GM12875 (cell line): Measurements from ENCODE around the gene IFIT2.

Experiments used
- H3K4me3 ChIP-seq: one replicate; pipeline ENCODE4 v1.5.1; 2011; ENCODE audit warnings: low read depth, low read length, control low read depth
- CTCF ChIP-seq: IDR thresholded peaks from 2 replicates; pipeline ENCODE4 v1.5.1; 2011; ENCODE audit warnings: low read depth, mild to moderate bottlenecking, control low read depth, inconsistent platforms, low read length, moderate library complexity, borderline replicate concordance; ENCODE audit not compliant: insufficient read depth

Gene IFIT2

GRCh38 chr10:89337484-89337883, 35.6 kb downstream of the IFIT2 start:
- no peak overlapping the region for H3K4me3 ChIP-seq
- TF ChIP-seq CTCF, result no peak

GRCh38 chr10:89338713-89339112, 36.9 kb downstream of the IFIT2 start:
- TF ChIP-seq CTCF, result no peak
- no peak overlapping the region for H3K4me3 ChIP-seq

DNA sequence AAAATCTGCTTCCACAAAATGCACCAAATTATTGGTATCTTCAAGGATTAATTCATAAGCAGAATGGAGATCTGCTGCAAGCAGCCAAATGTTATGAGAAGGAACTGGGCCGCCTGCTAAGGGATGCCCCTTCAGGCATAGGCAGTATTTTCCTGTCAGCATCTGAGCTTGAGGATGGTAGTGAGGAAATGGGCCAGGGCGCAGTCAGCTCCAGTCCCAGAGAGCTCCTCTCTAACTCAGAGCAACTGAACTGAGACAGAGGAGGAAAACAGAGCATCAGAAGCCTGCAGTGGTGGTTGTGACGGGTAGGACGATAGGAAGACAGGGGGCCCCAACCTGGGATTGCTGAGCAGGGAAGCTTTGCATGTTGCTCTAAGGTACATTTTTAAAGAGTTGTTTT, 38.0 kb downstream of the IFIT2 start:
- no peak for TF ChIP-seq CTCF
- no peak overlapping the region for H3K4me3 ChIP-seq

GRCh38 chr10:89341649-89342048, 39.8 kb downstream of the IFIT2 start:
- H3K4me3 ChIP-seq, result no peak overlapping the region
- no peak for TF ChIP-seq CTCF

DNA sequence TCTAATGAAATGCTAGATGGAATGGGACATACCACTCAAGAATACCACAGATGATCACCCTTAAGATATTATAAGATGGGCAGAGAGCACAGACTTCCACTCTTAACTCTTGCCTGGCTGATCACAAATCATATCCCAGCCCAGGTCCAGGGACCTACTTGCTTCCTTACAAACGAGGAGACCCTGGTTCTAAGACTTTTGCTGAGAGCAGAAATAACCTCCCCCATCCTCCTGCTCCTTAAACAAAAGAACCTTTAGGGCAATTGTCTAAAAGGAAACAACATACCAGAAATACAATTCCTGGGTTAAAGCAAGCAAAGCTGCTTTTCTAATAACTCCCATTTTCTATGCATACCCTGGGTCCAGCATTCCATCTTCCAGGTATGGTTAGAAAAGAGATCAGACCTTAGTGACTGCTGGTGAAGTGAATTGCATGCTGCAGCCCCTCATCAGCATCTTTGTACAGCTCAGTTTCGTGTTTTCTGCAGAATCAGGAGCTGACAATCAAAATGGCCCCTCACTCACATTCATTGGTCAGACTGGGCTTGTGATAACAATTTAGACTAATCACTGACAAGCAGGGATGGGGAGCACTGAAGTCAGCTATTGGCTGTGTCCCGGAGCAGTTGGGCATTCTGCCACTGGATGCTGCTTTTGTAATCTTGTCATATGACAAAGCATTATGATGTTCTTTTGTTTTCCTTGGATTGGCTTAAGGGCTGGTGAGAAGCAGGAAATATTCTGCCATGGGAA, 40.5 kb downstream of the IFIT2 start:
- H3K4me3 ChIP-seq, result no peak overlapping the region
- no peak for TF ChIP-seq CTCF

DNA sequence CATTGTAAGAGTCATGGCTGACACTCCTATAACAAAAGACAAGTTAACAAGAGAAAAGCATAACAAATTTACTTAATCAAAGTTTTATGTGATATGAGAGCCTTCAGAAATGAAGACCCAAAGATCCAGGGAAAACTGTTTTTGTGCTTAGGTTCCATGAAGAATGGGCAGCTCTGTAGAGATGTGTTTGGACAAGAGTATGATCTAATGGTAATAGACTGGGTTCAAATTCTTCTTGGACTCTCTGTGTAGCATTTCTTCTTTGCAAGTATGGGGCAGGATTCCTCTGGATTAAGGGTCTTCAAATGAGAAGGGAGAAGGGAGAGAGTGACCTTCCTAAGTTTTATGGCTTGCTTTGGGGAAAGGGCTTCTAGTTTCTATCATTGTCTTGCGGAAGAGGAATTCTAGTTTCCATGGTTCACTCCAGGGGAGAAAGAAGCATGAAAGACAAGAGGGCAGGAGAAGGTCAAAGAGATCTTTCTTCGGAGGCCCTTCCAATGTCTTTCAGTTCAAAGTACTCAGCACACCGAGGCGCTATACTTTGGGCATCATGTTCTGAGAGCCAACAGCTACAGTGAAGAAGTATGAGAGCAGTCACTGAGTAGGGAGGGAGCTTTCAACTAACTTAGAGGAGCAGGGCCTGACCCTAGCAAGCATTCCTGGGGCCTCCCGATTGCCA, 41.4 kb downstream of the IFIT2 start:
- H3K4me3 ChIP-seq, result no peak overlapping the region
- TF ChIP-seq CTCF, result no peak

DNA sequence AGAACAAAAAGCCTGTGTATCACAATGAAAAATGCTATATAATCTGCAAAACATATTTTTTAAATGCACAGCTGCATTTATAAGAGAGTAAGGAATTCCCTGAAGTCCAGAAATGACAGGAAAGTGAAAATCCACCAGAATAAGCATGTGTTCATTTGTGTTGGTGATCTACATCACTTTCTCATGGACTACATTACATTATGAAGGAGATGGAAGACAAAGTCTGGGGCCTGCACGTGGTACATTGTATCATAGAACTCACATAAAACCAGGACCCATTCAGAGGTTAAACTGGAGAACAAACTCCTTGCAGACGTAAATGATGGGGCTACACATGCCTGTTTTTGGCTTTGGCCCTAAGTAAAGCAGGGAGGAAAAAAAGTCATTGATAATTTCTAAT, 42.3 kb downstream of the IFIT2 start:
- H3K4me3 ChIP-seq, result no peak overlapping the region
- no peak for TF ChIP-seq CTCF
